Measurements from ENCODE around the gene TBC1D16. TPM values are rescaled to one million over a fixed set of nuclear protein-coding genes. Genes with fewer than 3 reads are reported as not detected.

The TBC1D16 gene
- total RNA-seq, 2 donors from 2014 or later, result 12.9 to 17.6 TPM

DNA sequence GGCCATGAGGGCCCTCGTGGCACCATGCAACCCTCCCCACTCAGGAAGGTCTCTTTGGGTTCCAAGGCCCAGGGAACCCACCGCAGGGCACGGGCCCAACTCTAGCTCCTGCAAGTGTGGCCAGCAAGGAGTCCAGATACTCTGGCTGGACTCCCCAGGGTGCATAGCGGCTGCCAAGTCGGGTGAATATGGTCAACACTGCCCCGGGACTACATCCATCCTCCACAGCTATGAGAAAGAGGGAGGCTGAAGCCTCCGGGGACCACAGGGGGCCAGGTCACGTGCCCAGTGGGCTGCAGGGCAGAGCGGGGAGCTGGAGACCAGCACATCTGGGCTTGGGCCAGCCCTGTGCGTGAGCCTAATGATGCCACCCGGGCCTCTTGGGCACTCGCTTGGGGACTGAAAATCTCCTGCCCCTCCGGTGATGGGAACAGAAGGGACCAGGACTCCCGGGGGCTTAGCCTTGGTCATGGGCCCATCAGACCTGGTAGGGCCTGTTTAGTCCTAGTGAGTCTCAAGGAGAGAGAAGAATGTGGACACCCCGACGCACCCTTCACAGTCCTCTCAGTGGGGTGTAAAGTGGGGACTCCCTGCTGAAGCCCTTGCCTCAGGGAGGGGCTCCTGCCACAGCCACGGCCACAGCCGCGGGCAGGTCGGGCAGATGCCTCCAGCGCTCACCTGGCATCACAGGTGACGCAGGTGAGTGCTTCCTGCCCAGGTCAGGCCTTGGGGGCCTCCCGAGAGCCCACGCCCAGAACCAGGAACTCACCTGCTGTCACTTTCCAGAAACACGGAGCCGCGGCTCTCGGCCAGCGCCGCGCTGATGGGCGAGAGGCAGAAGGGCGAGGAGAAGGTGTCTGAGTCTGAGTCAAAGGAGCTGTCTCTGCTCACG, 26.0 kb downstream of the TBC1D16 start:
- intact Hi-C loops (cut with DNase I, micrococcal nuclease), result loop anchor here in 1 of 2 donors (10.0 kb wide), 1 partner anchor 75 kb away; no protein-coding TSS in a partner anchor
- ATAC-seq, result no peak

DNA sequence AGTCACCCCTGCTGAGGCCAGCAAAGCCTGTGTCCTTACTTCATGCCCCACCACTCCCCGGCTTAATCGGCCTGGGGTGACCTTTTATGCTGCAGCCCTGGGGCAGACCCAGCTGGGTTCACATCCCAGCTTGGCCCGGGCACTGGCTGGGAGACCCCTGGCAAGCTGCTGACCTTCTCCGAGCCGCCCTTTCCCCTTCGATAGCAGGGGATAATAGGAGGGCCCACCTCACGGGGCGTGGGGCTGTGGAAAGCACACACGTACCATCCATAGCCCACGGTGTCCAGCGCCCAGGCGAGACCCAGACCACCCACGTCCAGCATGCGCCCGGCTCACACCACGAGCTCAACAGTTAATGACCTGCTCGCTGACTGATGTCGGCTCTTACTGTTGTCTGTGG, 26.8 kb downstream of the TBC1D16 start:
- intact Hi-C loops (cut with DNase I, micrococcal nuclease), result loop anchor here in 1 of 2 donors (10.0 kb wide), 1 partner anchor 76 kb away; no protein-coding TSS in a partner anchor
- no peak for ATAC-seq
- DNase-seq, result no peak

More for the DNA sequence above, 26.0 kb downstream of the TBC1D16 start:
- no peak for DNase-seq

DNA sequence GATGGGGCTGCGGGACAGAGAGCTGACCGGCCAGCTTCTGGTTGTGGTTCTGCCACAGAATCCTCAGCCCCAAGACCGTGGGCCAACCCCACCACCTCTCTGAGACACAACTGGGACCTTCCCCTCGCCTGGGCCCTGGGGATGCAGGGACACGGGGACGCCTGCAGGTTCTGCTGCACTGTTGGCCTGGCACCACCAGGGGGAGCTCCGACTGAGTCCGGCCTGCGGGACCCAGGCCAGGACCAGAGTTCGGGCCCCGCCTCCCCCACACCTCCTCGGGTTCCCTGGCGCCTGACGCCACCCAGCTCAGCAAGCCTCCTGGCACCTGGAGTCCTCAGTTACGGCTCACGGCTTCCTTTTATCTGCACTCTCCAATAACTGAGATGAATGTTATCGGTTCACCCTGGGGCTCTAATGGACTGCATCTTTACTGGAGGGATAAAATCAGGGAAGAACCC, 27.3 kb downstream of the TBC1D16 start:
- DNase-seq, result peak; percentile 68 to 88
- intact Hi-C loops (cut with DNase I, micrococcal nuclease), result loop anchor here in 1 of 2 donors (10.0 kb wide), 1 partner anchor 76 kb away; no protein-coding TSS in a partner anchor
- ATAC-seq, result peak; percentile 92

DNA sequence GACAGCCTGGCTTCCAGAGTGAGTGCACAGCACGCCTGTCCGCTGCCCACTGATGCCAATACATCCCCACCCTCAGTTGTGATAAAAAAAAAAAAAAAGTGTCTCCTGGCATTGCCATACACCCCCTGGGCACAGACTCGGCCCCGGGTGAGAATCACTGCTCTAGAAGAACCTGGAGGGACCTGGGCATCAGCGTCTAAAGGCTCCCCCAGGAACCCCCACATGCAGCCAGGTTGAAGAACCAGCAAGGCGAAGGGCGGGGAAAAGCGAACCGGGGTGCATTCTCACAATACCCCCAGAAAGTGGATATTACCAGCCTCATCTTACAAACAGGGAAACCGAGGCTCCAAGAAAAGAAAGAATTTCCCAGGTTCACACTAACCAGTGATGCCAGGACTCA, 27.7 kb downstream of the TBC1D16 start:
- ATAC-seq, result no peak
- intact Hi-C loops (cut with DNase I, micrococcal nuclease), result loop anchor here in 1 of 2 donors (10.0 kb wide), 1 partner anchor 77 kb away; no protein-coding TSS in a partner anchor
- DNase-seq, result no peak

DNA sequence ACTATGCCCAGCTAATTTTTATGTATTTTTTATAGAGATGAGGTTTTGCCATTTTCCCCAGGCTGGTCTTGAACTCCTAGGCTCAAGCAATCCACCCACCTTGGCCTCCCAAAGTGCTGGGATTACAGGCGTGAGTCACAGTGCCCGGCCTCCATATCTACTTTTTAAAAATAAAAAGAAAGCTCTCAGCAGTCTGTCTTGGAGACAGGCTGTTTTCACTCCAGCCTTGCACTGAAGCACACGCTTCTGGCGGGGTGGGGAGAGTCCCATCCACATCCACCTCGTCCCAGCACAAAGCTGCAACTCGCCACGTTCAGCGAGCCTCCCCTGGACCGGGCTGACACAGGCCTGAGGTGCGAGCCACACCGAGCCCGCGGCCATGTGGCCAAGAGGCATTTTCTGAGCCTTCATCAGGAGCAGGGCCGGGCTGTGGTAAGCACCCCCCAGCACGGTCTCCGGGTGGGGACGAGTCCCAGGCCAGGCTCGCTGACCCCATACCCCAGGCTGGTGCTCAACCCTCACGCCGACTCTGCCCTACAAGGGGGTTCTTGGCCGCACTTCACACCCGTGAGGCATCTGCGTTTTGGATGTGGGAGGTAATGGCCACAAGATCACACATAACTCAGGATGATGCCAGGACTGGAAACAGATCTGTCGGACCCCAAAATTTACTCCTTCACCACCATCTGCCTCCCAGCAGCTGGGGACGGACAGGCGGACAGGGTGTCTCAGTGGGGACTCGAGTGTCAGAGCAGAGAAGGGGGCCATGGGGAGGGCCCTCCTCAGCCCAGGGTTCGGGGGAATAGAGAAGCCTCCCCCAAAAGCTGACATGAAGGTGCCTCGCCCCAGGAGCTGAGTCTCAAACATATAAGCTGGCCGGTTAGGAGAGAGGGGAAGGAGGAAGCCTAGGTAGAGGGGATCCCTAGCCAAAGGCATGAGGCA, 28.6 kb downstream of the TBC1D16 start:
- intact Hi-C loops (cut with DNase I, micrococcal nuclease), result loop anchor here in 1 of 2 donors (10.0 kb wide), 1 partner anchor 78 kb away; no protein-coding TSS in a partner anchor
- no peak for DNase-seq
- ATAC-seq, result no peak

DNA sequence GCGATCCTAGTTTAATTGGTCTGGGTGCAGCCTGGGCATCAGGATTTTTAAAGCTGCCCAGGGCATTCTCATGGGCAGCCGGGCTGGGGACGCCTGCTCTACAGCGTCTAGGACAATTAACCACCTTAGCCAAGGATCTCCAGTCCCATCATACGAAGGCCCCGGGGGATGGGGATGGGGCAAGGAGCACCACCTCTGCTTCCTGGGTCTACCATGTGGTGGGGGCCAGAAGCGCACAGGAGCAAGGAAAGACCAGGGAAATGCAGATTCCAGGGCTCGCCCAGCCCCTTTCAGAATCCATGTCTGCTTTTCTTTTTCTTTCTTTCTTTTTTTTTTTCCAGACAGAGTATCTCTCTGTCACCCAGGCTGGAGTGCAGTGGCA, 29.3 kb downstream of the TBC1D16 start:
- intact Hi-C loops (cut with DNase I, micrococcal nuclease), result loop anchor here in 1 of 2 donors (10.0 kb wide), 1 partner anchor 78 kb away; no protein-coding TSS in a partner anchor
- ATAC-seq (no peak), DNase-seq (no peak)

DNA sequence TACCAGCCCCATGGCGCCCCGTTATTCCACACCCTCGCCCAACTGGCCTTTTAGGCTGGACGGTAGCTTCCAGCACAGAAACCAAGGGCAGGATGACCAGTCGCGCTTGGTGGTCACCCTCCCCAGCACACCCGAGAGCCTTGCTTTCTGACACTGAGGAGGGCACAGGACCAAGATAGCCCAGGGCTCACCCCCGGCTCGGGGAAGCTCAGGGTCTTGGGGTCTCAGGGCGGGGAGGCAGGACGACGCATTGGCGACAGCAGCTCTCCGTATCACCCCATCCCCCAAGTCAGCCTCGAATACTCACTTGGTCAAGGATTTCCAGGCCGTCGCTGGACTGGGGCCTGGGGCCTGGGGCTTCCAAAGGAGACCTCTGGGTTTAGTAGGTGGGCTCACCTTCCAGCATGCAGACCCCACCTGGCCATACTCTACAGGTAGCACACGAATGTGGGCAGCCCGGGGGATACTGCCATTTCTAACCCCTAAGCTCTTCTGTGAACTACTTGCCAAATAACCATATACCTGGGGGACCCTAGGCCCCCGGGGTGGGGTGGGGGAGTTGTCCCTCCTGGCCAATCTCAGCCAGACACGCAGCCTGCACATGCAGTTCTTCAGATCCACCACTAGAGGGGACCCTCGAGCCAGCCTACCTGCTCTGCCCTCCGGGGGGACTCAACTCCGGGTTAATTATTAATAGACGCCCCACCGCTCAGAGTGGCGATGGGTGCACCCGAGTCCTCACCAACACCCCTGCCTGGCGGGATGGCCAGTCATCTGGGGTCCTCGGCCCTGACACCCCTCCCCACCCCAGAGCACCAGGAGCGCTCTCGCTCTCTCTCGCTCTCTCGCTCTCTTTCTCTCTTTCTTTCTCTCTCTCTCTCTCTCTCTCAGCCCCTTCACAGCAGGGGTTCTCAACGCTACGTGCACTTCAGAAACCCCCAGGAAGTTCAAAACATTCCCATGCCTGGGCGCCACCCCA, 30.0 kb downstream of the TBC1D16 start:
- DNase-seq (peak in 1 of 2 donors; percentile 30), ATAC-seq (peak; percentile 24)
- intact Hi-C loops (cut with DNase I, micrococcal nuclease), result loop anchor here in 1 of 2 donors (10.0 kb wide), 1 partner anchor 79 kb away; no protein-coding TSS in a partner anchor

DNA sequence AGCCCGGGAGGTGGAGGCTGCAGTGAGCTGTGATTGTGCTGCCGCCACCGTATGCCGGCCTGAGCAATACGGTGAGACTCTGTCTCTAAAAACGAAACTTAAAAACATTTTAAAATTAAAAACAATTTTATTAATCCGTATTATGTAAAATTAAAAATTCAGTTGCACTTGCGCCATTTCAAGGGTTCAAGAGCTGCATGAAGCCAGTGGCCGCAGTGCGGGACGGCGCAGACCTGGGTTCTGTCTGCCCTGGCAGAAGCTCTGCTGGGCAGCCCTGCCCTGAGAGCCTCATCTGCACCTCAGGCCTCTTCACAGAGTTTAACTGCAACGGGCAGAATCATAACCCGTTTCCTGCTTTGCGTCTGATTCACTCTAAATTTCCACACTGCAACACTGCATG, 31.7 kb downstream of the TBC1D16 start:
- ATAC-seq, result no peak
- no peak for DNase-seq
- intact Hi-C loops (cut with DNase I, micrococcal nuclease), result loop anchor here in 1 of 2 donors (10.0 kb wide), 1 partner anchor 81 kb away; no protein-coding TSS in a partner anchor

DNA sequence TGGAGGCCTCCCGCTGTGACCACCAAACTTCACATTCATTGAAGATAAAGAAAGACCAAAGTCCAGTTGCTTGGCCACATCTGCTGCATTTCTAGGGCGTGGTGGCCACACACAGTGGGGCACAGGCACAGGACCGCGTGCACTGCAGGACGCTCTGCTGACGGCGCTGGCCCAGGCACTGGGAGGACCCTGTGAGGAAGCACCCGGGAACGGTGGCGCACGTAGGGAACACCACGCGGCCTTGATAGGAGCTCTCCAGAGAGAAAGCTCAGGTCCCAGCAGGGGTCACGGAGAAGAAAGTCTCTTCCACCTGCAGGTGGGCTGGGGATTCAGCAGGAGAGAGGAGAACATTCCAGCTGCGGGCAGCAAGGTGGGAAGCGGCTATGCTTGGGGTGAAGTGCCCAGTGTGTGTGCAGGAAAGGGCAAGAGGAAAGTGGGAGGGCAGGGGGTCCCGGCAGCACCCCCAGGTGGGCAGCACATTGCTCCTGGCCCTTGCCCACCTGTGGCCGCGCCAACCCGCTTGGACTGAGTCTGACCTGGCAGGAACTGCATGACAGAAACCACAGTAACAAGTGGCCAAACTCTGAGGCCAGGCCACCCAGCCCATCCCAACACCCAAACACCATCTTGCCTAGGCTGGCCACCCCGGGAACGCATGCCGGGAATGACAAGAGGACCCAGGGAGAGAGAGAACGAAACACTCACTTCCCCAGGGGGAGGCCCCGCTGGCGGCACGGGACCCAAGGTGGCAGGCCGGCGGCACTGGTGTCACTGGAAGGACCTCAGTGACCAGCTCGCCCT, 32.8 kb downstream of the TBC1D16 start:
- ATAC-seq (peak; percentile 83), DNase-seq (peak in 1 of 2 donors; percentile 41)
- intact Hi-C loops (cut with DNase I, micrococcal nuclease), result loop anchor here in 1 of 2 donors (10.0 kb wide), 1 partner anchor 82 kb away; no protein-coding TSS in a partner anchor

DNA sequence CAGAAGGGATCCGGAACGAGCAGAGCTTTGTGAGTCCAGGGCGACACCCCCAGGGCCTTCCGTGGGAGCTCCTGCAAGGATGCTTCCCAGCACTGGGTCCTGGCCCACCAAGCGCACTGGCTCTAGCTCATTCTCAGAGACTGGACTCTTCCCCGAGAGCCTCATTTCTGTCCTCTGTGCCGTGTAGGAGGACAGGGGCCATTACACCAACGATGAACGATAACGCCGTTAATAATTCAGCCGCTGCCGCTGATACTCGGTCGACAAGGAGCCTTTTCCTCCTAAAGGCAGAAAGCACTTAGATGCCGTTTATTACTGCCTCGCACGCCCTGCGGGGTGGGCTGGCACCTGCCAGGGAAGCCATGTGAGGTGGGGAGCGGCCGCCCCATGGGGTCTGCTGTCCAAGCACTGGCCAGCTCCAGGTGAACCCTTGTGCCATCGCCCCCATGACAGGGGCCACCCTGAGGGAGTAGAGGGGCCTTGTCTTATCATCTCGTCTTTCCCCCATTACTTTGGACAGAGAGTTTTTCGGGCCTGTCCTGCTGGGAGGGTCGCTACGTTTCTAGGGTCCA, 33.5 kb downstream of the TBC1D16 start:
- no peak for DNase-seq
- intact Hi-C loops (cut with DNase I, micrococcal nuclease), result loop anchor here in 1 of 2 donors (10.0 kb wide), 1 partner anchor 83 kb away; no protein-coding TSS in a partner anchor
- no peak for ATAC-seq

DNA sequence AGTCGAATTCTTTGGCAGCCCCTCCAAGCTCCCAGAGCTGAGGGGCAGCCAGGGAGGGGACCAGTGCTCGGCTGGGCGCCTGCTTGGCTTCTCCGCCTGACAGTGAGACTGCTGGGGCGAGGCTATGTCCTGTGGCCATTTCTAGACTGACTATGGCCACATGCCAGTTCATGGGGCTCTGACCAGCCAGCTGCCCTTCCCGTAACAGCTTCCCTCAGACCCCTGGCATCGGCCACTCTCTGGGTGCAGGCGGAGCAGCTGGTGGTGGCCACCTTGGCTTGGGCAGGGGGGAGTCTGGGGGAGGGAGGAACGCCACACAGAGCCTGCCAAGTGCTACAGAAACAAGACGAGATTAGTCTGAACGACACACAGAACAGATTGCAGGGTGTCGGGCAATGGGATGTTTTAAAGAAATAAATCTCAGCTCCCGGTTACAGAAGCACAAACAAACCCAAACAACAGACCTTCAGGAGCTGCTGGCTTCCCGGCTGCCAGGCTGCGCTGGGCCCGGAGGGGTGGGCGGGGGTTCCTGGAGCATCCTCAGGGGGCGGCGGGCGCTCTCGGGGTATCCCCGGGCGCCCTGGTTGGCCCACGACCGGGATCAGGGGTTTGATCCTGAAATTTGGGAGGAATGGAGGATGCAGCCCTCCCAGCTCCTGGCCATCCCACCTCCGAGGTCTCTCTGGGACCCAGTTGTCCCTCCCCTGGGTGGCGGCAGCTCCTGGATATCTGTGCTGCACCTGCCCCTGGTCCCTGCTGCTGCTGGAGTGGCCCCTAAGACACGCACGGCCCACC, 34.5 kb downstream of the TBC1D16 start:
- DNase-seq, result no peak
- no peak for ATAC-seq
- intact Hi-C loops (cut with DNase I, micrococcal nuclease), result loop anchor here in 1 of 2 donors (10.0 kb wide), 1 partner anchor 84 kb away; no protein-coding TSS in a partner anchor

DNA sequence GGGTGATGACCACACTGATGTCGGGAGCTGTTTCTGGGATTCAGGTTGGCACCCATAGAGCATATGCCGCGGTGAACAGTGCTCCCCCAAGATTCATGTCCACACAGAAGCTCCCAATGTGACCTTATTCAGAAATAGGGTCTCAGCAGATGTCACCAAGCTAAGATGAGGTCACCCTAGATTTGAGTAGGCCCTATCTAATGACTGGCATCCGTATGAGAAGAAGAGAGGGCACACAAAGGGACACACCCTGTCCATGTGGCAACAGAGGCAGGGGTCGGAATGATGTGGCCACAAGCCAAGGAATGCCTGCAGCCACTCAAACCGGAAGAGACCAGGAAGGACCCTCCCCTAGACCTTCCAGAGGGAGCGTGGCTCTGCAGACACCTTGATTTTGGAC, 35.5 kb downstream of the TBC1D16 start:
- ATAC-seq (no peak), DNase-seq (no peak)
- intact Hi-C loops (cut with DNase I, micrococcal nuclease), result loop anchor here in 1 of 2 donors (10.0 kb wide), 1 partner anchor 85 kb away; no protein-coding TSS in a partner anchor

DNA sequence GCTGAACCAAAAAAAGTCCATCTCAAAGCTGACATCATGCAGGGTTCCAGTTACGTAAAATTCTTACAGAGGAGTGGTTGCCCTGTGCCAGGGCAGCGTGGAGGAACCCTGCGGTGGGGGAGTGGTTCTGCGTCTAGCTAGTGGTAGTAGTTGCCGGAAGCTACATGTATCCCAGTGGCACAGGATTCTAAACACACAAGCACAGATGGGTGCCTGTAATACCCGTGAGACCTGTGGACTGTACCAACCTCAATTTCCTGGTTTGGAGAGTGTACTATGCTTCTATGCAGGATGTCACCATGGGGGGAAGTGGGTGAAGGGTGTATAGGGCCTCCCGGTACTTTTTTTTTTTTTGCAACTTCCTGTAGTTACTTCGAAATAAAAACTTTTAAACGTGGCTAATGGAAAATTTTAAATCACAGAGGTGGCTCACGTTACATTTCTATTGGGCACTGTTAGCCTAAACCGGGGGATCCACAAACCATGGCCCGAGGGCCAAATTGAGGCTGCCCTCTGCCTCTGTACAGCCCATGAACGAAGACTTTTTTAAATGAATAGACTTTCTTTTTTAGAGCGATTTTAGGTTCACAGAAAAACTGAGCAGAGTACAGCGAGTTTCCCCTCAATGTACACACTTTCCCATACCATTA, 38.5 kb downstream of the TBC1D16 start:
- peak in 1 of 2 donors; percentile 33 for DNase-seq
- no peak for ATAC-seq
- intact Hi-C loops (cut with DNase I, micrococcal nuclease), result loop anchor here in 1 of 2 donors (10.0 kb wide), 1 partner anchor 212 kb away; no protein-coding TSS in a partner anchor

DNA sequence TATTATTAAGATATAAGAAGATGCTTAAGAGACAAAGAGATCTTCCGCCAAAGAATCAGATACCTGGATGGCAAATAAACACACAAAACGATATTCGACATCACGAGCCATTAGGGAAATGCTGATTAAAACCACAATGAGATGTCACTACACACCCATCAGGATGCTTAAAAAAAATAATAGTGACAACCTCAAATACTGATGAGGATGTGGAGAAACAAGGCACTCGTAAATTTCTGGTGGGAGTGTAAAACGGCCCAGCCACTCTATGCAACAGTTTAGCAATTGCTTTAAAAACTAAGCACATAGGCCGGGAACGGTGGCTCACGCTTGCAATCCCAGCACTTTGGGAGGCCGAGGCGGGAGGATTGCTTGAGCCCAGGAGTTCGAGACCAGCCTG, 39.4 kb downstream of the TBC1D16 start:
- intact Hi-C loops (cut with DNase I, micrococcal nuclease), result loop anchor here in 1 of 2 donors (10.0 kb wide), 1 partner anchor 211 kb away; no protein-coding TSS in a partner anchor
- ATAC-seq (no peak), DNase-seq (no peak)

DNA sequence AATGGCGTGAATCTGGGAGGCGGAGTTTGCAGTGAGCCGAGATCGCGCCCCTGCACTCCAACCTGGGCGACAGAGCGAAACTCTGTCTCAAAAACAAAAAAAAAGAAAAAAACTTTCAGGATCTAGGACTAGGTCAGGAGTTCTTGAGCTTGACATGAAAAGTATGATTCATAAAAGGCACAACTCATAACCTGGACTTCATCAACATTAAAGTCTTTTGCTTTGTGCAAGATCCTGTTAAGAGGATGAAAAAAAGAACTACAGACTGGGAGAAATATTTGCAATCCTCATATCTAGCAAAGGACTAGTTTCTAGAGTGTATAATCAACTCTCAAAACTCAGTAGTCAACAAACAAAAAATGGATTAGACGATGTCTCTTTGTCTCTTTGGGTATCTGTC, 40.0 kb downstream of the TBC1D16 start:
- DNase-seq (no peak), ATAC-seq (no peak)
- intact Hi-C loops (cut with DNase I, micrococcal nuclease), result loop anchor here in 1 of 2 donors (10.0 kb wide), 1 partner anchor 211 kb away; no protein-coding TSS in a partner anchor
